HG03139 (cell line): ENCODE data around the gene PRDM2.

Experiments
- ATAC-seq: cut with Tn5 transposase; IDR thresholded peaks from one replicate; pipeline ENCODE4 v1.9.1; 2021; ENCODE audit not compliant: unreplicated experiment

Gene PRDM2

GRCh38 chr1:13832100-13832499 is 132.1 kb downstream of the PRDM2 start:
- ATAC-seq, result no peak

GRCh38 chr1:13832536-13832935 is 132.5 kb downstream of the PRDM2 start:
- ATAC-seq, result no peak

DNA sequence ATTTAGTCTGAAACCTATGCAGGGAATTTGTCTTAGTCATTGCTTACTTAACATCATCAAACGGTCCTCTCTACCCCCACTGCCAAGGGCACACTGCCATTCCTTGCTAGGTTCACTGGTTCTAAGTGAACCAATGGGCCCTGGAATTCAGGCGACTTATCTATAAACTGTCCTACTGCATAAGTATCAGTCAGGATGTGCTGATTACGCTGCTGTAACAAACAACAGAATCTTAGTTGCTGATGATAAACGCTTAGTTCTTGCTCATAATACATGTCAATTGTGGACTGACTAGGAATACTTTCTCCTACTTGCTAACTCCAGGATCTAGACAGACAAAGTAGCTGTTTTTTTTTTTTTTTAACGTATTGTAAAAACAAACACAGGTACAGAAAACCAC is 136.1 kb downstream of the PRDM2 start:
- ATAC-seq, result no peak

- no peak for ATAC-seq
Measured at GRCh38 chr1:13836631-13837030, 136.6 kb downstream of the PRDM2 start.

- no peak for ATAC-seq
Measured at GRCh38 chr1:13838236-13838635, 138.2 kb downstream of the PRDM2 start.

GRCh38 chr1:13842497-13842896 is 142.5 kb downstream of the PRDM2 start:
- ATAC-seq, result no peak

- ATAC-seq, result no peak
Measured at GRCh38 chr1:13851726-13852125, 151.7 kb downstream of the PRDM2 start.

DNA sequence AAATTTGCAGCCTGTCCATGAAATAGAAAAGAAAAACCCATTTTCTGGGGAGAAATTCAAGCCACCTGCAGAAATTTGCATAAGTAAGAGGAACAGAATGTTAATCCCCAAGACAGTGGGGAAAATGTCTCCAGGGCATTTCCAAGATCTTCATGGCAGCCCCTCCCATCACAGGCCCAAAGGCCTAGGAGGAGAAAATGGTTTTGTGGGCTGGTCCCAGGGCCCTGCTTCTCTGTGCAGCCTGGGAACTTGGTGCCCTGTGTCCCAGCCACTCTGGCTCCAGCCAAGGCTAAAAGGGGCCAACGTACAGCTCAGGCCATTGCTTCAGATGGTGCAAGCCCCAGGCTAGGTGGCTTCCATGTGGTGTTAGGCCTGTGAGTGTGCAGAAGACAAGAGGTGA is 155.6 kb downstream of the PRDM2 start:
- no peak for ATAC-seq

DNA sequence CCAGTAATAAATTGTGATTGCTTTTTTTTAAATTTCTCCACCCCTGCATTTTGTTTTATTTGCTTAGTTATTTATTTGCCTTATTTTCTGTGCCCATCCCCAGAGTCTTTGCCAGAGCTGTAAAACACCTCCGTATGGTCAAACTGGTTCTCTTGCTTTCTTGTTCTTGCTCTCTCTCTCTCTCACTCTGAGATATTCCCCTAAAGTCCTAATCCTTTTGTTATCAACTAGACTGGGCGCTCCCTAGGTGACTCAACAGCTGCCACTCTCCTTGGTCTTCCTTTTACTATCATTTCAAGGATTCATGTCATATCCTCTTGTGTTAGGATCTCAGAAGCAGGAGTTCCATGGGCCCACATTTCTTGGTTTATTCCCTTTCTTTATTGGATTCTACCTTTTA is 160.0 kb downstream of the PRDM2 start:
- no peak for ATAC-seq

GRCh38 chr1:13864760-13865159 is 164.8 kb downstream of the PRDM2 start:
- ATAC-seq, result no peak

GRCh38 chr1:13865851-13866250 is 165.9 kb downstream of the PRDM2 start:
- ATAC-seq, result no peak

GRCh38 chr1:13867603-13868002 is 167.6 kb downstream of the PRDM2 start:
- ATAC-seq, result no peak

DNA sequence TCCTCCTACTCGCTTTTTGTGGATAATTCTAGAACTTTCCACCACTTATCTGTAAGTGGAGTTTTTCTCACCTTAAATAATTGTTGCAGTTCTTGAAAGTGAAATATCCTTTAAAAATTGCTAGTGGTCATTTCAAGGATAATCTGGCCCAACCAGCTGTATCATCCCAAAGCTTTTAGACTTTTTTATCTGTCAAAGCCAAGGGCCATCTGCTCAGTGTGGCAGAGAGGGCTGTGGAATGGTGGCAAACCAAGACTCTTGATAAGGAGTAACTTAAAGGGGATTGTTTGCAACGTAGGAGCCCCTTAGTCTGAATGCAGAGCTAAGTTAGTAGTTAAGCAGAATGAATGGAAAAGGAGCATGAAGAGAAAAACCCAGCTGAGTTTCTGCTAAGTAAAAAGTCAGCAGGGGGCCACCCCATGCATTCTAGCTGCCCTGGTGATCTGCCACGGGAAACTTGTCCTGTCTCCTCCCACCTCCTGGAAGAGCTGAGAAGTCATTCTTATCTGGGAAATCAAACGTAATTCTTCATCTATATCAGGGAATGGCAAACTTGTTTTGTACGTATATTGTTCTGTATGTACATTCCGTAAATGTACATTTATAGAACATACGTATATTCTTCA is 169.3 kb downstream of the PRDM2 start:
- ATAC-seq, result no peak

GRCh38 chr1:13871413-13871812 is 171.4 kb downstream of the PRDM2 start:
- no peak for ATAC-seq

DNA sequence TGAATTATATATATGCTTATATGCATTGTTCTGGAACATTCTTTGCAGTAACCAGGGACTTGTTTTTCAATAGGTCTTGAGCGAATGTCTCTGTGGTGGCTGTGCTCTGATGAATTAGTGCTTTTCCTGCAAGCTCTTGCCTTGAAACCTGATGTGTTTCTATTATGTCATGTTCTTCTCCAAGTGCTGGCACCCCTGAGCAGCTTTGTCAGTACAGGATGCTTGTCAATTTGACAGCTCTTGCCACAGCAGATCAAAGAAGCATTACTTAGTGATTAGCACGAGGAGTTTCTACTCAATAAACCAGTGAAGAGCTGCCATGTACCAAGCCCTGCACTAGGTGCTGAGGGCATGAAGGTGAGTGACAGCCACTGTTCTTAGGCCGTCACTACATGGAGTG is 171.9 kb downstream of the PRDM2 start:
- no peak for ATAC-seq

- no peak for ATAC-seq
Measured at GRCh38 chr1:13873032-13873431, 173.0 kb downstream of the PRDM2 start.
